Measurements from ENCODE around the gene TNFAIP8. TPM values are rescaled to one million over a fixed set of nuclear protein-coding genes. Genes with fewer than 3 reads are reported as not detected.

TNFAIP8 gene
- total RNA-seq (2021): 18.1 to 24.1 TPM (median 19.9 TPM) in 3 replicates
- Bru-seq, nascent RNA: percentile 76 among the genes with signal in this experiment
- long read RNA-seq, experiment 1, full-length matches to known transcripts: 26 of 37 reads
- long read RNA-seq, experiment 1, partial matches to known transcripts: 0 of 37 reads
- long read RNA-seq, experiment 1, other reads (novel, unspliced or antisense): 11 of 37 reads
- long read RNA-seq, experiment 2, full-length matches to known transcripts: 21 of 30 reads
- long read RNA-seq, experiment 2, partial matches to known transcripts: 0 of 30 reads
- long read RNA-seq, experiment 2, other reads (novel, unspliced or antisense): 9 of 30 reads
- long read RNA-seq, experiment 3, full-length matches to known transcripts: 43 of 56 reads
- long read RNA-seq, experiment 3, partial matches to known transcripts: 0 of 56 reads
- long read RNA-seq, experiment 3, other reads (novel, unspliced or antisense): 13 of 56 reads

DNA sequence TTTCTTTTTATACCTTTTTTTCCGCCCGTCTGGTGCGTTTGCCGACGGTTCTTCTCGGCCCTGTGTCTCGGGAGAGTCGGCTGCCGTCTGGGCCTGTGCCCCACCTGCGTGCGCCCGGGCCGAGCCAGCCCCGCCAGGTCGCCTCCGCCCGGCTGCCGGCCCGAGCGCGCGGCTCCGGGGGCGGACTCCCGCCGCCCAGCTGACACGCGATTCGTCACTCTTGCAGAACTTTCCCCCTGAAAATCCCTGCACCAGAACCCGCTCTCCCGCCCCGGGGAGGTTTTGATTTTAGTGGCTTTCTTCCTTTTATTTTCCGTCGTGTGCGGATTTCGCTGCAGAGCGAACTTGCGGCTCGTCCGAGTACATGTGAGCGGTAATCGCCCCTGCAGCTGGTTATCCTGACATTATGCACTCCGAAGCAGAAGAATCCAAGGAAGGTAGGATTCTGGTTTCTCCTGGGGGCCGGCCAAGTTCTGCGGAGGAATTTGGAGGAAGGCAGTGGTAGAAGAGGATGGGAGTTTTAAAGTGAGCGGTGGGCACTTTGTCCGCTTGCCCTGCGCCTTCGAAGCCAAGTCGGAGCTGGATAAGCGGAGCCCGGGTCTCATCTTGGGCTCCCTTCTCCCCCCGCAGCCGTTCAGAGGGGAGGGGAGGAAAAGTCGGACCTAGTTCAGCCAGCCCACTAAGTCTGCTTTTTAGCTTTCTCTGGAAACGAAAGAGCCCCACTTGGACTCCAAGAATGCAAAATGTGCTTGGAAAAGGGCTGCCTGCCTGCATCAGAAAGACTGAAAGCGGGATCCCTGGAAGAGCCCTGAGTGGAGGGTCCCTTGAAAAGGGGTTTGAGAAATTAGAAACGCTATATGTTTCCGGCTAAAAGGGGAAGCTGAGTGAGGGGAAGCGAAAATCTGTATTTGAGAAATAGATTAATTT lies at the start of gene TNFAIP8:
Gene TNFAIP8 (plus strand): TSS at position 335 of the 927 bp plus-strand sequence. CDS start 72 bp downstream, at position 407.
- ATAC-seq: peak; percentile 79
- ChIA-PET CTCF (interaction anchor here (0.6 to 2.9 kb wide), 5 partner anchors 21 to 368 kb away, joined by 3 to 18 read pairs (median 3); partner anchors contain the start of gene DTWD2), POLR2A (interaction anchor here (0.6 to 1.3 kb wide), 4 partner anchors 8 to 285 kb away, joined by 3 to 5 read pairs (median 4); partner anchors contain the start of gene DMXL1)
- Mint-ChIP-seq H3K36me3 (no peaks in the 10 kb centered on the region), H3K9me3 (no peaks in the 10 kb centered on the region), H3K4me3 (peak within 1 kb of the TSS; percentile 88), H3K4me1 (peaks cover 82% of the 10 kb centered on the region), H3K27ac (peak within 1 kb of the TSS; percentile 83), H3K27me3 (ENCODE audit: low read depth) (peaks cover 8% of the 10 kb centered on the region)
- peak; percentile 63 for DNase-seq (ENCODE audit: low spot score)
- TF ChIP-seq NFE2L1 (CRISPR knock-in tag; IDR thresholded peaks at IDR 0.05): no peak
- TF ChIP-seq TEAD1 (CRISPR knock-in tag; IDR thresholded peaks at IDR 0.05): no peak
- TF ChIP-seq IRF2 (CRISPR knock-in tag; IDR thresholded peaks at IDR 0.05; ENCODE audit: borderline replicate concordance, low read depth): no peak
- TF ChIP-seq, protein P1, sequence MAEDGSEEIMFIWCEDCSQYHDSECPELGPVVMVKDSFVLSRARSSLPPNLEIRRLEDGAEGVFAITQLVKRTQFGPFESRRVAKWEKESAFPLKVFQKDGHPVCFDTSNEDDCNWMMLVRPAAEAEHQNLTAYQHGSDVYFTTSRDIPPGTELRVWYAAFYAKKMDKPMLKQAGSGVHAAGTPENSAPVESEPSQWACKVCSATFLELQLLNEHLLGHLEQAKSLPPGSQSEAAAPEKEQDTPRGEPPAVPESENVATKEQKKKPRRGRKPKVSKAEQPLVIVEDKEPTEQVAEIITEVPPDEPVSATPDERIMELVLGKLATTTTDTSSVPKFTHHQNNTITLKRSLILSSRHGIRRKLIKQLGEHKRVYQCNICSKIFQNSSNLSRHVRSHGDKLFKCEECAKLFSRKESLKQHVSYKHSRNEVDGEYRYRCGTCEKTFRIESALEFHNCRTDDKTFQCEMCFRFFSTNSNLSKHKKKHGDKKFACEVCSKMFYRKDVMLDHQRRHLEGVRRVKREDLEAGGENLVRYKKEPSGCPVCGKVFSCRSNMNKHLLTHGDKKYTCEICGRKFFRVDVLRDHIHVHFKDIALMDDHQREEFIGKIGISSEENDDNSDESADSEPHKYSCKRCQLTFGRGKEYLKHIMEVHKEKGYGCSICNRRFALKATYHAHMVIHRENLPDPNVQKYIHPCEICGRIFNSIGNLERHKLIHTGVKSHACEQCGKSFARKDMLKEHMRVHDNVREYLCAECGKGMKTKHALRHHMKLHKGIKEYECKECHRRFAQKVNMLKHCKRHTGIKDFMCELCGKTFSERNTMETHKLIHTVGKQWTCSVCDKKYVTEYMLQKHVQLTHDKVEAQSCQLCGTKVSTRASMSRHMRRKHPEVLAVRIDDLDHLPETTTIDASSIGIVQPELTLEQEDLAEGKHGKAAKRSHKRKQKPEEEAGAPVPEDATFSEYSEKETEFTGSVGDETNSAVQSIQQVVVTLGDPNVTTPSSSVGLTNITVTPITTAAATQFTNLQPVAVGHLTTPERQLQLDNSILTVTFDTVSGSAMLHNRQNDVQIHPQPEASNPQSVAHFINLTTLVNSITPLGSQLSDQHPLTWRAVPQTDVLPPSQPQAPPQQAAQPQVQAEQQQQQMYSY (CRISPR knock-in tag; IDR thresholded peaks at IDR 0.05): no peak
- TF ChIP-seq, protein P2, sequence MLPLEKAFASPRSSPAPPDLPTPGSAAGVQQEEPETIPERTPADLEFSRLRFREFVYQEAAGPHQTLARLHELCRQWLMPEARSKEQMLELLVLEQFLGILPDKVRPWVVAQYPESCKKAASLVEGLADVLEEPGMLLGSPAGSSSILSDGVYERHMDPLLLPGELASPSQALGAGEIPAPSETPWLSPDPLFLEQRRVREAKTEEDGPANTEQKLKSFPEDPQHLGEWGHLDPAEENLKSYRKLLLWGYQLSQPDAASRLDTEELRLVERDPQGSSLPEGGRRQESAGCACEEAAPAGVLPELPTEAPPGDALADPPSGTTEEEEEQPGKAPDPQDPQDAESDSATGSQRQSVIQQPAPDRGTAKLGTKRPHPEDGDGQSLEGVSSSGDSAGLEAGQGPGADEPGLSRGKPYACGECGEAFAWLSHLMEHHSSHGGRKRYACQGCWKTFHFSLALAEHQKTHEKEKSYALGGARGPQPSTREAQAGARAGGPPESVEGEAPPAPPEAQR (CRISPR knock-in tag; IDR thresholded peaks at IDR 0.05): no peak
- TF ChIP-seq, protein P3, sequence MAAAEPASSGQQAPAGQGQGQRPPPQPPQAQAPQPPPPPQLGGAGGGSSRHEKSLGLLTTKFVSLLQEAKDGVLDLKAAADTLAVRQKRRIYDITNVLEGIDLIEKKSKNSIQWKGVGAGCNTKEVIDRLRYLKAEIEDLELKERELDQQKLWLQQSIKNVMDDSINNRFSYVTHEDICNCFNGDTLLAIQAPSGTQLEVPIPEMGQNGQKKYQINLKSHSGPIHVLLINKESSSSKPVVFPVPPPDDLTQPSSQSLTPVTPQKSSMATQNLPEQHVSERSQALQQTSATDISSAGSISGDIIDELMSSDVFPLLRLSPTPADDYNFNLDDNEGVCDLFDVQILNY (CRISPR knock-in tag; IDR thresholded peaks at IDR 0.05): 0 out of 2 replicates have a peak, but pooled peaks have one; percentile 24
- no peak for TF ChIP-seq ZNF671 (CRISPR knock-in tag; IDR thresholded peaks at IDR 0.05)
- TF ChIP-seq, protein P4, sequence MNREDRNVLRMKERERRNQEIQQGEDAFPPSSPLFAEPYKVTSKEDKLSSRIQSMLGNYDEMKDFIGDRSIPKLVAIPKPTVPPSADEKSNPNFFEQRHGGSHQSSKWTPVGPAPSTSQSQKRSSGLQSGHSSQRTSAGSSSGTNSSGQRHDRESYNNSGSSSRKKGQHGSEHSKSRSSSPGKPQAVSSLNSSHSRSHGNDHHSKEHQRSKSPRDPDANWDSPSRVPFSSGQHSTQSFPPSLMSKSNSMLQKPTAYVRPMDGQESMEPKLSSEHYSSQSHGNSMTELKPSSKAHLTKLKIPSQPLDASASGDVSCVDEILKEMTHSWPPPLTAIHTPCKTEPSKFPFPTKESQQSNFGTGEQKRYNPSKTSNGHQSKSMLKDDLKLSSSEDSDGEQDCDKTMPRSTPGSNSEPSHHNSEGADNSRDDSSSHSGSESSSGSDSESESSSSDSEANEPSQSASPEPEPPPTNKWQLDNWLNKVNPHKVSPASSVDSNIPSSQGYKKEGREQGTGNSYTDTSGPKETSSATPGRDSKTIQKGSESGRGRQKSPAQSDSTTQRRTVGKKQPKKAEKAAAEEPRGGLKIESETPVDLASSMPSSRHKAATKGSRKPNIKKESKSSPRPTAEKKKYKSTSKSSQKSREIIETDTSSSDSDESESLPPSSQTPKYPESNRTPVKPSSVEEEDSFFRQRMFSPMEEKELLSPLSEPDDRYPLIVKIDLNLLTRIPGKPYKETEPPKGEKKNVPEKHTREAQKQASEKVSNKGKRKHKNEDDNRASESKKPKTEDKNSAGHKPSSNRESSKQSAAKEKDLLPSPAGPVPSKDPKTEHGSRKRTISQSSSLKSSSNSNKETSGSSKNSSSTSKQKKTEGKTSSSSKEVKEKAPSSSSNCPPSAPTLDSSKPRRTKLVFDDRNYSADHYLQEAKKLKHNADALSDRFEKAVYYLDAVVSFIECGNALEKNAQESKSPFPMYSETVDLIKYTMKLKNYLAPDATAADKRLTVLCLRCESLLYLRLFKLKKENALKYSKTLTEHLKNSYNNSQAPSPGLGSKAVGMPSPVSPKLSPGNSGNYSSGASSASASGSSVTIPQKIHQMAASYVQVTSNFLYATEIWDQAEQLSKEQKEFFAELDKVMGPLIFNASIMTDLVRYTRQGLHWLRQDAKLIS (CRISPR knock-in tag; IDR thresholded peaks at IDR 0.05; ENCODE audit: borderline replicate concordance): no peak
- no peak for TF ChIP-seq CBFB (CRISPR knock-in tag; IDR thresholded peaks at IDR 0.05; ENCODE audit: low read depth)
- TF ChIP-seq, protein P5, sequence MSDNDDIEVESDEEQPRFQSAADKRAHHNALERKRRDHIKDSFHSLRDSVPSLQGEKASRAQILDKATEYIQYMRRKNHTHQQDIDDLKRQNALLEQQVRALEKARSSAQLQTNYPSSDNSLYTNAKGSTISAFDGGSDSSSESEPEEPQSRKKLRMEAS (CRISPR knock-in tag; IDR thresholded peaks at IDR 0.05): peak; percentile 32; the same call in 1 of the 2 replicates
- TF ChIP-seq, protein P6, sequence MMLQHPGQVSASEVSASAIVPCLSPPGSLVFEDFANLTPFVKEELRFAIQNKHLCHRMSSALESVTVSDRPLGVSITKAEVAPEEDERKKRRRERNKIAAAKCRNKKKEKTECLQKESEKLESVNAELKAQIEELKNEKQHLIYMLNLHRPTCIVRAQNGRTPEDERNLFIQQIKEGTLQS (CRISPR knock-in tag; conservative IDR thresholded peaks at IDR 0.05): no peak
- TF ChIP-seq ZNF423 (CRISPR knock-in tag; IDR thresholded peaks at IDR 0.05): no peak

All from WTC11 (cell line).